Adipose tissue (tissue), 3 donors: ENCODE data around the gene FADS1. TPM values are rescaled to one million over a fixed set of nuclear protein-coding genes. Genes with fewer than 3 reads are reported as not detected.

ENCODE experiments used
- H3K27ac ChIP-seq: one replicate; pipeline ENCODE4 v1.5.1; 2013; ENCODE audit warnings: low read depth, low read length
- WGBS, 3 donors: extraction: QIAGEN DNeasy Blood & Tissue Kit; methylation state at CpG; one replicate each; pipeline ENCODE4 v1.1.7; 2013; 5-methylcytosine and 5-hydroxymethylcytosine counted together
- polyA plus RNA-seq, 3 donors: library from polyadenylated mRNA; stranded (reverse); fragments of 200-250 nt; gene quantifications; one replicate each; pipeline ENCODE4 v1.2.3, GENCODE V29; 2013
- donor health status: healthy with polysubstance abuse.
- donor health status: Bipolar disorder and iron deficiency.
- donor health status: healthy.

Gene FADS1
- 10 to 100 TPM in 2 of 3 donors, 1 to 10 TPM in 1; 5.9 to 33.6 (median 29.6) TPM for polyA plus RNA-seq

DNA sequence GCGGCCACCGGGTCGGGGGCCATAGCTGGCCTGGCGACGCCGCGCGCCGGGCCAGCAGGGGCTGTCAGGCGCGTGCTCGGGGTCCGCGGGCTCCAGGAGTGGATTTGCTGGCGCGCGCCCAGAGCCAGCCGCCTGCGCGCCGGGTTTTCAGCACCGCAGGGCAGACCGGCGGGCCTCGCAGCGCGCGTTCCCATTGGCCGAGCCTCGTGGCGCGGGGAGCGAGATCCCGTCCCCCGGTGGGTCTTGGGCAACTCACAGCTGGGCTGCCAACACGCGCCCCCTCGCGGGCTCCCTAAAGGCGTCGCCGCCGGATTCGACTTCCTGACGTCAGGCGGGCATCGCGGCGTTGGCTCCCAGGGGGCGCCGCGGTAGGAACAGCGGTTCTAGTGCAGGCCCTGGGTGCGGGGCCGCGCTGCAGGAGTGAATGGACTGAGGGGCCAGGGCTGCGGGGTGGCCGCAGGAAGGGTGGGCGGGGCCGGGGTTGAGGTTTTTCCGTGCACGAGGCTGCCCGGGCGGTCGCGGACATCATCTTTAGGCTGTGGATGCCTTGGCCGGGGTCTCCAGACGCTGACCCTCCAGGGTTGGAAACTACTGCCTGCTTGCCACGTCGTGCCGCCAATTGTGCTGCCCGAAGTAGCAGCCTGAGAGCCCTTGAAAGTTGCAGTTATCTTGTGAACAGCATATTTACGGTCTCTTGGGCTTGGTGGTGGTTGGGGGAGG, at the start of gene FADS1:
Gene FADS1, minus strand, starts transcription at position 268 of the 720 bp plus-strand sequence. Its CDS starts 74 bp downstream, at position 194.
- H3K27ac ChIP-seq = peak within 1 kb of the TSS; percentile 83
- 1% methylated on average over 49 to 73 of the region's 73 CpGs for WGBS, 3 donors

DNA sequence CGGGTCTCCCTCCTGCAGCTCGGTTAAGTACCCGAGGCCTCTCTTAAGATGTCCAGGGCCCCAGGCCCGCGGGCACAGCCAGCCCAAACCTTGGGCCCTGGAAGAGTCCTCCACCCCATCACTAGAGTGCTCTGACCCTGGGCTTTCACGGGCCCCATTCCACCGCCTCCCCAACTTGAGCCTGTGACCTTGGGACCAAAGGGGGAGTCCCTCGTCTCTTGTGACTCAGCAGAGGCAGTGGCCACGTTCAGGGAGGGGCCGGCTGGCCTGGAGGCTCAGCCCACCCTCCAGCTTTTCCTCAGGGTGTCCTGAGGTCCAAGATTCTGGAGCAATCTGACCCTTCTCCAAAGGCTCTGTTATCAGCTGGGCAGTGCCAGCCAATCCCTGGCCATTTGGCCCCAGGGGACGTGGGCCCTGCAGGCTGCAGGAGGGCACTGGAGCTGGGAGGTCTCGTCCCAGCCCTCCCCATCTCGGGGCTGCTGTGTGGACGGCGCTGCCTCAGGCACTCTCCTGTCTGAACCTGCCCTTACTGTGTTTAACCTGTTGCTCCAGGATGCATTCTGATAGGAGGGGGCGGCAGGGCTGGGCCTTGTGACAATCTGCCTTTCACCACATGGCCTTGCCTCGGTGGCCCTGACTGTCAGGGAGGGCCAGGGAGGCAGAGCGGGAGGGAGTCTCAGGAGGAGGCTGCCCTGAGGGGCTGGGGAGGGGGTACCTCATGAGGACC, 49.6 kb upstream of the FADS1 start:
- H3K27ac ChIP-seq = no peak overlapping the region
- WGBS, 3 donors = 71 to 84% (median 81%) methylated on average over 15 to 18 of the region's 18 CpGs

DNA sequence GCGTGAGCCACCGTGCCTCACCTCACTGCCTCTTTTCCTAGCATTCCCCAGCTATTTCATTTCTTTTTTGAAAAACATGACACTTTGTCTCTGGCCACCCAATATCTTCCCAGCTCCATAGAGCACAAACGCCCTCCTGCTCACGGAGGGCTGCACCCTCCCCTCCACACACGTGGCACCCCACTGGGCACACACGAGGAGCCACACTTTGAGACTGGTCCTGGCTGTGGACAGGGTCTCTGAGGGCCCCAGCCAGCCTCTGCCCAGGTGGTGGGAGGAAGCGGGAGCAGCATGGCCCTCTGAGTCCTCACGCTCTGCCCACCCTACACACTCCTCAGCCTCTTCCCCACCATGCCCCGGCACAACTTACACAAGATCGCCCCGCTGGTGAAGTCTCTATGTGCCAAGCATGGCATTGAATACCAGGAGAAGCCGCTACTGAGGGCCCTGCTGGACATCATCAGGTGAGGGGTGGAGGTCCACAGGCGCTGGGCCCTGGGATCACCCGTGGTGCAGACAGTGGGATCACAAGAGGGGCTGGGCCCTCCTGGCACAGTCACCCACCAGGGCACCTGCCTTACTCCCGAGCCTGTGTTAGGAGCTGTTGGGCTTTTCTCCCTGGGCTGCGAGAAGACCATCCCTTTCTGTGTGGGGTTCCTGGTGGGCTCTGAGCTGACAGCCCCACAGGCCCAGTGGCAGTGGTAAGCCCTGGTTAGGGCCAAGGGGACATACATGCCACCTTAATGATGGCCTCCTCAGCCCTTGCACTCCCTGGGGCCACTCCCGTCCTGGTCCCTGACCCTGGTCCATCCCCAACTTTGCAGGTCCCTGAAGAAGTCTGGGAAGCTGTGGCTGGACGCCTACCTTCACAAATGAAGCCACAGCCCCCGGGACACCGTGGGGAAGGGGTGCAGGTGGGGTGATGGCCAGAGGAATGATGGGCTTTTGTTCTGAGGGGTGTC, 48.3 kb upstream of the FADS1 start:
- no peak overlapping the region for H3K27ac ChIP-seq
- WGBS, 3 donors = 92 to 95% (median 94%) methylated on average over 20 of the region's 20 CpGs

DNA sequence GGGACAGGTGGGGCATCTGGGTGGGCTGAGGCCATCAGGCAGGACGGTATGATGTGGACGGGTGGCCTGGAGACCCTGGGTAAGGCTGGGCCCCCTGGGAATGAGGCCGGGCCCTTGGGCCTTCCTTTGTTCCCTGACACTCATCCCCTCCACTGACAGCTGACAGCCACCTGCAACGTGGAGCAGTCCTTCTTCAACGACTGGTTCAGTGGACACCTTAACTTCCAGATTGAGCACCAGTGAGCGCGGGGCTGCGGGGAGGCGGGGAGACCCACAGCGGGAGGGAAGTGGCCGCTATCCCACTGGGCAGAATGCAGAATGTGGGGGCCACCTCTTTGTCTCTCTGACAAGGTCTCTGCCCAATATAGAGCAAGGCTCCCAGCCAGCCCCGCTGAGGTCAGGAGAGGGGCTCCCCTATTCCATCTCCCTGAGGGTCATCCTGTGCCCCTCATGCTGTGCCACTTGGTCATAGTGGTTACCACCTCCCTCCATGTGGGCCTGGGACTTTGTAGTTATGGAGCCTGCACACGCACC, 46.8 kb upstream of the FADS1 start:
- 87 to 96% (median 91%) methylated on average over 13 of the region's 13 CpGs for WGBS, 3 donors
- no peak overlapping the region for H3K27ac ChIP-seq

DNA sequence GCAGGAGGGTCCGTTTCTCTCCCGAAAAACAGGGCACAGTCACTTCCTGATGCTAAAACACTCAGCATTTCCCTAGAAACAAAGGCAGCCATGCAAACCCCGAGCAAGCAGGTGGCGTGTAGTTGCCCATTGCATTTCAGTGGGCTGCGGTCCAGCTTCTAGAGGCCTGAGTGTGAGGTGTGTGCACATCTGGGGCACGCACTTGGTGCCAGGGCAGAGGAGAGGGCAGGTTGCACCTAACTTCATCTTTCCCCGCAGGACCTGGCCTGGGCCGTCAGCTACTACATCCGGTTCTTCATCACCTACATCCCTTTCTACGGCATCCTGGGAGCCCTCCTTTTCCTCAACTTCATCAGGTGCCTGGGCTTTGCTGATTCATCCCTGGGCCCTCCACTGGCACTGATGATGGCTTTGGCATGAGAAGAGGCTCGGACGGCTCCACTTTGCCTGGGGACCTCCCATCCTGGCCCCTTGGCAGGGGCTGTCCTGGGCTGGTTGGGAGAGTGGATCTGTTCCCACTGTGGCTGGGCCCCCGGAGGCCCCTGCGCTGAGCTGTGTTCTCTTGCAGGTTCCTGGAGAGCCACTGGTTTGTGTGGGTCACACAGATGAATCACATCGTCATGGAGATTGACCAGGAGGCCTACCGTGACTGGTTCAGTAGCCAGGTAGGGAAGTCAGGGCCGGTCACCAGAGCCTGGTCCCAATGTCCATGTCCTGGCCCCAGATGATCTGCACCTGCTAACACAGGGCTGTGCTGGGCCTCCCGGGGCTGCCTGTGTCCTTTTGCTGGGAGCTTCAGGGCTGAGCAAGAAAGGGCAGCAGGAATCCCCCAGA, 46.1 kb upstream of the FADS1 start:
- WGBS, 3 donors = 92 to 95% (median 92%) methylated on average over 18 of the region's 18 CpGs
- no peak overlapping the region for H3K27ac ChIP-seq

DNA sequence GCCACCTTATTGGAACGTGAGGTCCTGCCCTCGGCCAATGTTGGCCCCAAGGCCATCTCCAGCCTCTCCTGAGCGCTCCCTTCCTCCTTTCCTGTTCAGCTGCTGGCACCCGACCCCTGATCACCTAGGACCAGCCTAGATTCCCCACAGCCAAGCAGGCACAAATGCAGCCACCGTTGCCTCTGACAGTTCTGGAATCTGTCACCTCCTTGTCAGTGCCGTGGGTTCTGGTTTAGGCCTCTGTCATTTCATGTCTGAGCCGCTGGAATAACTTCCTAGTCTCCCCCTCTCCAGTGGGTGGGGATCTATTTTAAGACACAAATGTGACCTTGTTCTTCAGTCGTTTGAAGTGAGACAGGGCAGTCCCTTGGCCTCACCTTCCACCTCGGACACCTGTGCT, 44.8 kb upstream of the FADS1 start:
- WGBS, 3 donors = 68 to 82% (median 71%) methylated on average over 9 of the region's 9 CpGs
- H3K27ac ChIP-seq = no peak overlapping the region

DNA sequence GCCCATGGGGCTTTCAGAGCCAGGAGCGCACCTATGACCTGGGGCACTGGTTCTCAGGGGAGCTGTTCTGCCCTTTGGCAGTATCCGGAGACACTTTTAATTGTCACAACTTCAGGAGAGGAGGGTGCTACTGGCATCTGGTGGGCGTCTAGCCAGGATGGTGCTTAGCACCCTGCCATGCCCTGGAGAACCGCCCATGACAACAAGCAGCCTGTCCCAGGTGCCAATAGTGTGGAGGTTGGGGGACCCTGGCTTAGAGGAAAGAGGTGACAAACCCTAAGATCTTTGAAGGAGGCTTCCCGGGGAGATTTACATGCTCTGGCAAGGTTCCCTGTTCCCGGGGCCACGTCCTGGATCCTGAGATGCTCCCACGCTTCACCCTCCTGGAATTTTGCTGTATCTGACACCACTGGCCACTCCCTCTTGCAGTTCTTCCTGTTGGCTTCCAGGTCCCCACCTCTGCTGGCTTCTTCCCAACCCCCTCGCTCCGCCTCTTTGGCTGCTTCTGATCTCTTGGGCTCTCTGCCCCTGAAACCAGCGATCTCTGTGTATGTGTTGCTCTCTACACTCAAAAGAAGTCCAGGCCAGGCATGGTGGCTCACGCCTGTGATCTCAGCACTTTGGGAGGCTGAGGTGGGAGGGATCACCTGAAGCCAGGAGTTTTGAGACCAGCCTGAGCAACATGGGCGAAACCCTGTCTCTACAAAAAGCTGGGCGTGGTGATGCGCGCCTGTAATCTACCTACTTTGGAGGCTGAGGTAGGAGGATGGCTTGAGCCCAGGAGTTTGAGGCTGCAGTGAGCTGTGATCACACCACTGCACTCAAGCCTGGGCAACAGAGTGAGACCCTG, 43.5 kb upstream of the FADS1 start:
- H3K27ac ChIP-seq = no peak overlapping the region
- 61 to 77% (median 76%) methylated on average over 16 of the region's 16 CpGs for WGBS, 3 donors

DNA sequence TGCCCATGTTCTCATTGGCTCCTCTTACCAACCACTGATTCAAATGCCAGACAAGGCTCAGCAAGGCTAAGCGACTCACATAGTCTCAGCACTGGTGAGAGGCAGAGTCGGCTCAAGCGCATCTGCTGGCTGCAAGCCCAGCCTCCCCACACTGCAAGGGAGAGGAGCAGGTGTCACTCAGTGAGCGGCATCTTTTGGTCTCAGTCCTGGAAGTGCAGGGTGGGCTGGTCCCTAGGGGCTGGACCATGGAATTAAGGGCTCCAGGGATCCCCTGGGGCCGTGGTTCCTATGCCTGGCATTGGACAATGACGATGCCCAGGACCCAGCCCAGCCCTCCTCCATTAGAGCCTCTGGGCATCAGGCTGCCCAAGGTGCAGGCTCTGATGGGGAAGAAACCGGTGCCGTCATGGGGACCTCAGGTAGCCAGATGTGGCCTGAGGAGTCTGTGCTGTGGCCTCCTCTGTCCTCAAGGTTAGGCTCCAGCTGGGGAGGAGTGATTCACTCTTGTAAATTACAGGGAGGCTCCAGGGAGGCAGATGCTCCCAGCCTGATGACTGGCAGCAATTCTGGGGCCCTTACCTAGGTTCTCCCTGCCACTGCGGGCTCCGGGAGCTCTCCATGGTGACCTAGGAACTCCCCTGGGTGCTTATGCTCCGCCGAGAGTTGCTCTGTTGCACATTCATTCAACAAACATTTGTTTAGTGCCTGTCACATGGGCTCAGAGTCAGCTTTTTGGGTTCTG, 39.3 kb upstream of the FADS1 start:
- 90 to 94% (median 93%) methylated on average over 12 of the region's 12 CpGs for WGBS, 3 donors
- H3K27ac ChIP-seq = no peak overlapping the region

DNA sequence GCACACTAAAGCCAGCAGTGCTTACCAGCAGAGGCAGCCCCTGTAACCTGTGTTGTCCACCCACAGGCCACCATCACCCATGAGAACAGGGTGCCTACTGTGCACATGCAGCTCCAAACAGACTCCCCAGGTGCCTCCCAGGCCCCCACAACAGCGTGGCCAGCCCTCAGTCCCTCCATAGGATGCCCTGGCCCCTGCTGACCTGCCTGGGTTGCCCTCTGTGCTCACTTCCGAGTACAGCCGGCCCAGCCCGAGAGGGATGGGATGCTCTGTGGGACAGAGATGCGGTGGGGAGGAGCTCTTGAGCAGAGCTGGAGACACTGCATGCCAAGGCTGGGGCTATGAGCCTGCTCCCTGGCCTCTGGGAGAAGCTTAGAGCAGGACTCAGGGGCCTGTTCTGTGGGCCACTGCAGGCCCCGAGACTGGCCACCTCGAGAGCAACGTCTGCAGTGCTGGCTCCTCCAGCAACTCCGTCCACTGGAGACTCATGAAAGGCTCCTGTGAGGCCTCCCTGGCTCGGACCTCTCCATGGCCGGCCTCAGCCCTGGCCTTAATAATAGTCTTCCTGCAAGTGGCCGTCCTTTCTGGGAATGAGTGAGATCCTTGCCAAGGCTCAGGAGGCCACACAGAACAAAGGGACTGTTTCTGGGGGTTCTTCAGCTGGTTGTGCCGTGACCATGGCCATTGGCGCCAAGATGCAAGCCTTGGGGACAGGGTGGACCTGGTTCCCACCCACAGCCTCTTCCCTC, 38.3 kb upstream of the FADS1 start:
- 71 to 89% (median 81%) methylated on average over 14 of the region's 14 CpGs for WGBS, 3 donors

DNA sequence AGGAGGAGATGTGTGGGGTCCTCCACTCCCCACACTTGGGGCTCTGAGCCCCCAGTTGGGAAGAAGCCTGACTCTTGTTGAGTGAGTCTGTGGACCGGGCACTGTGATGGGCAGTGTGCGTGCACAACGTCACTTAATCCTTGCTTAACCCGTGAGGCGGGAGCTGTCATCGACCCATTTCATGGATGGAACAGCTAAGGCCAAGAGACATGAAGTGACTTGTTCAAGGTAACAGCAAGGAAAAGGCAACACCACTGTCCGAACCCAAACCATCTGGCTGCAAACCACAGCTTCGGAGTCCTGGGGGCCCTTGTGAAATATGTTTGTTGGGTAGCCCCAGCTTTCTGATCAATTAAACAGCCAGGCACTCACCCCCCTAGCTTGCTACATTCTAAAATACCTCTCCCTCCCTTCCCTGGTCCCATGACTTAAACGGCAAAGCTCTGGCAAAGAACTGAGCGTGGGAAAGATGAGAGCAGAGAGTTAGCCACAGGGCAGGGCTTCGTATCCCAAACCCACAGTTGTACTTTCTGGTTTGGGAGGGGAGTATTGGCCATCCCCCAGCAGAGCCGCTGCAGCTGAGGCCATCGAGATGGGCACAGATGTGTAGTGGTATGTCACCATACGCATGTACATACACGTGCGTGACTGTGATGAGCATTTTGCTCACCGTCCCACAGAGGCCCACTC, 37.5 kb upstream of the FADS1 start:
- 90 to 95% (median 93%) methylated on average over 17 of the region's 17 CpGs for WGBS, 3 donors
- no peak overlapping the region for H3K27ac ChIP-seq

More for the DNA sequence above, 38.3 kb upstream of the FADS1 start:
- no peak overlapping the region for H3K27ac ChIP-seq

DNA sequence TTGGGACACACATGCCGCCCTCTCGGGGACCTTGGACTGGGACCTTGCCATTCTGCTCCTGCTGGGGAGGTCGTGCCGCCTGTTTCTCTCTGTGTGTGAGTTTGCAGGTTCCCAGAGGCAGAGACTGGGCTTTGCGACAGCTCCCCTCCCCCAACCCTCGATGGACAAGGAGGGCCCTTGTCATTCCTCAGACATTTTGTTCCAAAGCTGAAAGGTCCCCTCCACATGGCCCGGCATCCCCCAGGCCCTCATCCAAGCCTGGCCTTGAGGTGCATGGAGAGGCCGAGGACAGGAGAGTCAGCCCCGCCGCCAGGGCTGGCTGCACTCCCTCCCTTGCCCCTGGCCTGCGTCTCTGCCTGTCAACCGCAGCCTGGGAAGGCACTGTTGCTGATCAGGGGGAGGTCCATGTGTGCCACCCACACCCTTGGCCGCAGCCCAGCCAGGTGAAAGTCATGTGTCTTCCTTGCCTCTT, 36.9 kb upstream of the FADS1 start:
- H3K27ac ChIP-seq = no peak overlapping the region
- 64 to 85% (median 81%) methylated on average over 13 of the region's 13 CpGs for WGBS, 3 donors

DNA sequence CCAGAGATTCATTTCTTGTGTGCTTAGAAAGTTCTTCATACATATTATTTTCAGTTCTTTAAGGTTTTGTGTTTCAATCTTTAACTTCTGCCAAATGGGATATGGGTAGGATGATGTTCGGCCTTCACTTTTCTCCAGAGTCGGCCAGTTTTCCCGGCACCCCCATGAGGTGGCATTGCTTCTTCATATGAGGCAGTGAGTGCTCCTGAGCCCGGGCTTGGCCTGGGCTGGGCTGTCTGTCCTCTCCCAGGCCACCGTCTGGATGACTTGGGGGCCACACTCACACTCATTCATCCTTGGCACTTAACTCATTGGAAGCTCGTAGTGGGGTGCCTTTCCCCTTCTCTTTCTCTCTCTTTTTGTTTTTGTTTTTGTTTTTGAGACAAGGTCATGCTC, 35.1 kb upstream of the FADS1 start:
- 75 to 84% (median 84%) methylated on average over 6 of the region's 6 CpGs for WGBS, 3 donors
- no peak overlapping the region for H3K27ac ChIP-seq

DNA sequence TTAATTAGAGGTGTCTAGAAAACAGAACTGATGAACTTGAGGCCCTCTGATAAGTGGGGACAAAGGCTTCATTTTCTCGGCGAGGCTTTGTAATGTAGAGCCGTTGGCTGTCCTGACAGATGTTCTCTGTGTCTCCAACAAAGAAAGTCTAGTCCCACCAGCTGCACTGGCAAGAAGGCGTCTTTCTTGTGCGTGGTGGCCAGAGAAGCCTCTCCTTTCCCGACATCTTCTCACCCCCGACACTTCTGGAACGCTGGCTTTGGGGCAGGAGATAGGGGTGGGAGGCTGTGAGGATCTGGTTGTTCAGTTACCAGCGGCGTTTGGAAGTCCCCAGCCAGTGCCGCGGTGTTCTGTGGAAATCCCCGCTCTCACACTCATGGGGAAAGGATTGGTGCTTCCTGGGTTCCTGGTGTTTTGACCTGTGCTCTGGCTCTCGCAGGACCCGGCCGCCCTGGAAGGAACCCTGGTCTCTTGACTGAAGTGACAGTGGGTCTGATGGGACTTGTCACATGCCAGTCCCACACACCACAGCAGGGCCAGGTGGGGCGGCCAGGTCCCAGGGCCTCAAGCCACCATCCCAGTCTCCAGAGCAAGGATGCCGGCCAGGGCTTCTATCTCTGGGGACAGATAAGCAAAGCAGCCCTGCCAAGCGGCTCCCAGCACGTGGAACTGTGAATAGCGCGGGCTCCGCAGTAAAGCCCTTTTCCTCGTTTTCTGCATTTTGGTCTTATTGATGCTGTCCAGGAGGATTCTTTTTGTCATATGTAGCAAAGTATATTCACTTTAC, 34.5 kb upstream of the FADS1 start:
- no peak overlapping the region for H3K27ac ChIP-seq
- 77 to 83% (median 81%) methylated on average over 24 of the region's 24 CpGs for WGBS, 3 donors

DNA sequence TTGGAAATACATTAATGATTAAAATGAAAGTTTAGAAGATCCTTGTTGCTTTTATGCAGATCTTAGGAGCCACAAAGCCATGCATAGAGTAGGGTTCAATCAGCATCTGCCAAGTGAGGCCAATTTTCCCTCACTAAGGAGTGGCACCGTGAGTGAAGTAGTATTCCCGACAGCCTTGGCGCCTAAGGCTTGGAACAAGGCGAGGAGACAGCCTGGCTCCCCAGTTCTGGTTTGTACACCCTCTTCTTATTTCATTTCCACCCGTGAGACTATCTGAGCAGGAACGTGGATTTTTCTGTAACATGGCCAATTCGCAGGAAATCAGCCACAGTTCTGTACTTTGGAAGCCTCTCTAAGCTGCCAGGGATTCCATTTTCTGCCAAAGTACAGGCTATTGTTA, 33.9 kb upstream of the FADS1 start:
- H3K27ac ChIP-seq = no peak overlapping the region
- 68 to 78% (median 71%) methylated on average over 7 of the region's 7 CpGs for WGBS, 3 donors
